ENCODE results near the gene NIM1K.
"Not testable (repeated sequence)": the region's sequence is repeated elsewhere in the genome, so short reads cannot be mapped to it uniquely, and the experiment has no call there.

NIM1K gene

DNA sequence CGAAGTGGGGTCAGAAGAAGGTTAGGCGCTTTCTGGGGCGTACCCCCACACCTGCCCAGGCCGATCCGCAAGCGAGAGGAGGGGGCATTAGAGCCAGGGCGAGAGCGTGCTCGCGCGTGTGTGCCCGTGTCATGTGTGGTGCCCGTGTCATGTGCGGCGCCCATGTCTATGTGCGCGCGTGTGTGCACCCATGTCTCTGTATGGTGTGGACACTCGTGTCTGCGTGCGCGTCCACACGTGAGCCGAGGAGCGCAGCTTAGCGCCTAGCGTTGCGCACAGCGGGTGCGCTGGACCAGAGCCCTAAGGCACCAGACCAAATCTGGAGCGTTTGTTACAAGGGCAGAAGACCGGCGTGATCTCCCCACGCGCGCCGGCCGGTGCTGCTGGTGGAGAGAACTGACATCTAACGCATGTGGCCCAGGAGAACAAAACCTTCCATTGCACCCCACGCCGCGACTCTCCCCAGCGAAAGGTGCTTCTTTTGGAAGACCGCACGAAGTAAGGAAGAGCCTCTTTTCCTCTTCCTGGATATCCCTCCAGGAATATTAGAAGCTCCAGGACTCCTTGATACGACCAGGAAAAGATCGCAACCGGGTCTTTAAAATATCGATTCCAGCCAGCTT is 644 bp downstream of the NIM1K start:
- DNase-seq, result peak; percentile 22

DNA sequence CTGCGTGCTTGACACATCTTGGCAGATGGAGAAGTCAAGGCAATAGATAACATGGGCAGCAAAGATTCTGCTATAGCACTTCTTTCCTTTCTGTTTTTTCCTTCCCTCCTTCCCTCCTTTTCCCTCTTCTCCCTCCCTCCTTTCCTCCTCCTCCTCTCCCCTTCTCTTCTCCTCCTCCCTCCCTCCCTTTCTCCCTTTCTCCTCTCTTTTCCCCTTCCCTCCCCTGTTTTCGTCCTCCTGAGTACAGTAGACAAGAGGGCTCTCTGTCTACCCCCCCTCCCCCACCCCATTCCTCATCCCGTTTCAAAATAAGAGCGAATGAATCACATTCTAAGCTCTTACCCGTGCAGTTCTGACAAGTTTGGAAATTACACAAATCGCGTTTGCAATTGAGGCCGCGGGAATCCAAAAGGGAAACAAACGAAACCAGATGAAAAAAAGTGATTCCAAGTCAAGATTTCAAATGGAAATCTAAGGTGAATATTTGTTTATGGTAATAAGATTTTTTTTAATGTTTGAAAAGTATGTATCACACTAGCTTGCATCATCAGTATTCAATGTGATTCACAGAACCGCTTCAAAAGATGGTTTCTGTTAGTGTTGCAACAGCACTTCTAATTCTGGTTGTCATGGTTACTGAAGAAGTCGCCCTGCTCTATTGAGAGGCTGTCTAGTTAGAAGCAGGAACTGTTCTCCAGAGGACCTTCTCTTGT is 1.3 kb downstream of the NIM1K start:
- DNase-seq, result peak; percentile 27

DNA sequence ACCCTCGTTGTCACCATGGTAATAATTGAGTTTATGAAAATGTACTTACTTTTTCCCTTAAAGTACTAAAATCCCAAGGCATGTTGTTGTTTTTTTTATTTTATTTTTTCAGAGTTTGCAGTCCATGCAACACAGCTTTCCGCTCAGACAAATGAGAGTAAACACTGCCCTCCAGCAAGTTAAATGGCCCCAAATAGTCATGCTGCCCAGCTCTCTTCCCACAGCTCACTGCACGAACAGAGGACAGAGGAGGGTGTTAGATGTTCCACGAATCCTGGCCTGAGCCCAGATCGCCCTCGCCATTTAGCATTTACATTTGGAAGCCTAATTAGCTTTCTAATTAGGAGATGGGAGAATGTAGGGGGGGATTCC is 1.9 kb downstream of the NIM1K start:
- DNase-seq, result peak; percentile 27

DNA sequence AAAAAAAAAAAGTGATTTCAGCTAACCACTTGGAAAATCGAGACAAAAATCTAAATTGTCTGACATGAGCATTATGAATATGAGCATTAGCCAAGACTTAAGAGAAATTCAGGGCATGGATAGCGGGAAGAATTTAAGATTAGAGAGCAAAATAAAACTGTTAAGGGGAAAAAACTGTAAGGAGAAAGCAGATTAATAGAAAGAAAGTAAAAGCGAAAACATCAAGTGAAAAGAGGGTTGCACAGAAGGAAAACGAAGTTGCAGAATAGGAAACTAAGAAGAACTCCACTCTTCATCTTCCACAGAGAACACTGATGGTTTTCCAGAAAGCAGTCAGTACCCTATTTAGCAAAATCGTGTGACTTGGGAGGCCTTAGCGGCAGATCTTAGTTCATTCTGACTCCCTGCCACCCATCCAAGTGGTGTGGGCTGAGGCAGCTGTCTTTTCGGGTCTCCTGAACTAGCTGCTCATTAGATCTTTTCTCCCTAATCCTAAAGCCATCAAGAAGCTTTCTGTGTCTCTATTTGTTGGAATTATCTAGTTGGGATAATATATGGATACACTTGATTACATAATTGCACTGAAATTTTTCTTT is 3.7 kb downstream of the NIM1K start:
- no peak for DNase-seq

DNA sequence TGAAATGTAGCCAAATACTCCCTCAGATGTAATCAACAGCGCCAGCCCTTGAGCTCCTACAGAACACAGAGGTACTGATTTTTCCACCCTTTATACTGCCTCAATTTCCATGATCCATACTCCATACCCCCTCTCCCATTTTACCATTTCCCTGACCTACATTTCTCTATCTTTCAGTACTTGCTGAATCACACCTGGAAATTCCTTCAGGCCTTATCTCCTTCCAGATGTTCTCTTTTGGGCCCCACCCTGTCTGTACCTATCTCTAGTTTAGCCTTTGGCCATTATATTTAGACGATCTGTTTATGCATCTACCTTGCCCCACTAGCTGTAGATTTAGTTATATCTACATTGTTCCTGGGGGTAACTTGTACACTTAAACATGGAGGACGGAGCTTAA is 5.5 kb downstream of the NIM1K start:
- DNase-seq, result no peak

DNA sequence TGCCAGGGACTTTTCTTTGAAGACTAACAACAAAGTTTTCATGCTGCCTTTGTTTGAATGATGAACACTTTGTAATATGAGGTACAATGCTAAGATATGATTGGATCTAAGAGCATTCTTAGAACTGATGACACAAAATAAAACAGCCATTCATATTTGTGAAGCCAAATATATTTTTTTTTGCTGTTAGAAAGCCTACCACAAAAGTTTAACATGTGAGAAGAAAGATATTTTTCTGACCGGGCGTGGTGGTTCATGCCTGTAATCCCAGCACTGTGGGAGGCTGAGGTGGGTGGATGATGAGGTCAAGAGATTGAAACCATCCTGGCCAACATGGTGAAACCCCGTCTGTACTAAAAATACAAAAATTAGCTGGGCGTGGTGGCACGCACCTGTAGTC is 9.4 kb downstream of the NIM1K start:
- DNase-seq, result not testable (repeated sequence)

DNA sequence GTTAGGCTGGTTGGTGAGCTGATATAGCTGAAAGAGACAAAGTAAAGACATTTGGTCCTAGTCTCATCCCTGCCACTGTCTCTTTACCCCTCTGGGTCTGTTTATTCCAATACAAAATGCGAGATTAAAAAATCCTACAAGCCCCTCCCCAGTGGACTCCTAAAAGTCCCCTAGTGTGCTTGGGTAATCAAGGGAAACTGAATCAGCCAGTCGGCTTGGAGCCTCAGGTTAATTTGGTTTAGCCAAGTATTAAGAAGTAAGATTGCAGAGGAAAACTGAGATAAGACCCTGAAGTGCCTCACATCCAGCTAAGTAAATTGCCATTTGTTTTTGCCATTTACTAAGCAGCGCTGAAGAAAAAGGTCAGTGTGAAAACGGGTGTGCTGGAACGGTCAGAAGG is 10.4 kb downstream of the NIM1K start:
- DNase-seq, result no peak

DNA sequence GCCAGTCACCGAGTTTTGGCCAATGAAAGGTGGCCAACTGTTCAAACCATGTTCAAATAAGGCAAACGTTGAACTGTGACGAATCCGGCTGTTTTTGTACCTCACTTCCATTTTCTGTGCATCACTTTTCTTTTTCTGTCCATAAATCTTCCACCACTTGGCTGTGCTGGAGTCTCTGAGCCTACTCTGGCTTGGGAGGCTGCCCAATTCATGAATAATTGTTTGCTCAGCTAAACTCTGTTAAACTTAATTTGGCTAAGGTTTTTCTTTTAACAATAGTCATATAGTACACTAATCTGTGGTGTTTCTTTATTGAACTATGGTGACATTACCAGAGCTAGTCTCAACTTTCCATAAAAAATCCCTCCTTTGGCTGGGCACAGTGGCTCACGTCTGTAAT is 11.3 kb downstream of the NIM1K start:
- DNase-seq, result no peak

DNA sequence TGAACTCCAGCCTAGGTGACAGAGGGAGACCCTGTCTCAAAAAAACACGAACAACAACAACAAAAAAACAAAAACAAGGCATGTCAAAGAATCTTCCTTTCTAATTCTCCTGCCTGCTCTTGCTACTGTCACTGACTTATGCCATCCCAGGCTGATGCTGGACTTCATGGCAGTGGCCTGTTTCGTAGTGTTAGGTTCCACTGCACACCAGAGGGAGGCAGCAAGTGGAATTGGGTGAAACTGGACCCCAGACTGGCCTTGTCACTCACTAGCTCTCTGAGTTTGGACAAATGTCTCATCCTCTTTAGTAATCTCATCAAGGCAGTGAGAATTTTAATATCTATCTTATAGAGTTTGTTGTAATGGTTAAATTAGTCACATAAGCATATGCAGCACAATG is 12.9 kb downstream of the NIM1K start:
- no peak for DNase-seq

DNA sequence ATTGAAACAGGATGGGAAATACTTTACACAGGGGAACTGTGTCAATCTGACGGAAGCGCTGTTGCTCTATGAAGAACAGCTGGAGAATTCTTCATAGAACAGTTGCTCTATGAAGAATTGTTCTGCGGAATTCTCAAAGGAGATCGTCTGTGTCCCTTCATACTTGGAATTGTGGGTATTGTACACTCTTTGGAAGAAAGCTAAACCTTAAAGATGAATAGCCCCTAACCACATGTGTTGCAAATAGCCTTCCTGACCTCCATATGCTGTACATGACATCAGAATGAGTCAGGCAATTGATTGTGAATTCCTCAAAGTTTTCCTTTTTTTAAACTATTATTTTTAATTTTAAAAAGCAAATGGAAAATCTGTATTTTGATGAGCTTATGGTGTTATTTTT is 15.6 kb downstream of the NIM1K start:
- DNase-seq, result no peak

DNA sequence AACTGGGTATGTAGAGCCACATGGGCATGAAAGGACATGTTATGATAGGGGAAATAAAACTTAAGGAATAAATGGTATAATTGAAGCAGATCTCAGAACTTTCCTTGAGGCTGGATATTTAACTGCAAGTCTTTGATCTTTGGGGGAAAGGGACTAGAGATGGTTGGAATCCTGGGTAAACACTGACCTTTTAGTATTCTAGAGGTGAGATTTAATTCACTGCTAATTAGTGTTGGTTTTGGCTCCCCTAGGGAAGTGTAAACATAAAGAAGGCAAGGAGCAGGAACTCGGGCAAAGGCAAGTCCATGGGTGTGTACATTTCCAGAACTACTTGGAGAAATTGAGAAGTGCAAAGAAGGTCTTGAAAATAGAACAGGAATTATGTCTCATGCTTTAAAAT is 16.6 kb downstream of the NIM1K start:
- DNase-seq, result peak; percentile 48

DNA sequence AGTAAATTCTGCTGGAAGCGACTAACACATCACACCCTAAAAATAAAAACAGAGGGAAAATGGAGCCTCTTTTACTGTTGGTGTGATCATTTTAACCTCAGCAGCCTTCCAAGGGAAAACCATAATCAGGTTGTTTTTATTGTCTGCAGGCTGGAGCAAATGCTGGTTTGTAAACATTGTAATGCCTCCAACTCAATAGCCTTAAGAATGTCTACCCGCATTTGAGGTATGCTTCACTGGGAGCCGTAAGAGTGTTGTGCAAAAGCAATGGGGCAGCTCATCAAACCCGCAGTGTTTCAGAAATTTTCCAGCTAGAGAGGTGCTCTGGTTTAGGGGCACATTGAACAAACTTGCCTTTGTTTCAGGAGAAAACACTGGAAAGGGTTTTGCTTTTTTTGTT is 17.0 kb downstream of the NIM1K start:
- DNase-seq, result no peak

DNA sequence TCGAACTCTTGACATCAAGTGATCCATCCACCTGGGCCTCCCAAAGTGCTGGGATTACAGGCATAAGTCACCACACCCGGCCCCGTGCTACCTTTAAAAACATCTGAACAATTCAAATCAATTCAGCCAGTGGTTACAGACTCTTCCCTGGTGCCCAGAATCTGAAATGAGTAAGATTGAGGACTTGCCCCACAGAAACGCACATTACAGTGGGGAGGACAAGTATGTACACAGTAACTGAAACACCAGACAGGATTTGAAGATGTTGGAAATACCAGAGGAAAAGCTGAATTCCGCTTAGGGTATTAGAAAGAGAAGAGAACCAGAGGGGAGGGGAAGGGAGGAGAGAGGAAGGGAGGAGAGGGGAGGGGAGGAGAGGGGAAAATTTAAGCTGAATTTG is 17.8 kb downstream of the NIM1K start:
- DNase-seq, result no peak

DNA sequence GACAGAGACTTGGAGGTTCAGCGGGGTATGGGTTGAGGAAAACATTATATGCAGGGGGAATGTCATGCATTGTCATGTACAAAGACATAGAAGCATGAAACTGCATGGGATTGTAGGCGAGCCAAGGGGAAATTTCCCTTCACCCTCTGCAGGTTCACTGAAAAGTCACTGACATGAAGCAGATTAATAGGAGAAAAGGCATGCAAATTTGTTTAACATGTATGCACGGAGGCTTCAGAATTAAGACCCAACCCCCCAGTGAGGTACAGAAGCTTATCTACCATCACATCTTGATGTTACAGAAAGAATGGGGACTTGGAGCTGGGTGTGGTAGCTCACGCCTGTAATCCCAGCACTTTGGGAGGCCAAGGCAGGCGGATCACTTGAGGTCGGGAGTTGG is 18.5 kb downstream of the NIM1K start:
- DNase-seq, result no peak

DNA sequence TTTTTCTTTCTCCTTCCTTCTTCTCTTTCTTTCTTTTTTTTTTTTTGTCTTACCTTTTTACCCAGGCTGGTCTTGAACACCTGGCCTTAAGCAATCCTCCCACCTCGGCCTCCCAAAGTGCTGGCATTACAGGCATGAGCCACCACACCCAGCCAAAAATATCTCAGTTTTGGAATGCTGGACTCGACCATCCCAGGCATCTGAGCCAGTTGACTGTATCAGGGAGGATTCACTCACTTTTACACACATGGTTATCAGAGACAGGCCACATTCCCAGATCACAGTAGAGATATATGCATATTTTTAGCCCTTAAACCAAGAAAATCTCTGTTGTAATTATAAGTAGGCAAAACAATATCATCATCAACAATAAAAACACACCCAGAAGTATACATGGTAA is 21.9 kb downstream of the NIM1K start:
- DNase-seq, result no peak

DNA sequence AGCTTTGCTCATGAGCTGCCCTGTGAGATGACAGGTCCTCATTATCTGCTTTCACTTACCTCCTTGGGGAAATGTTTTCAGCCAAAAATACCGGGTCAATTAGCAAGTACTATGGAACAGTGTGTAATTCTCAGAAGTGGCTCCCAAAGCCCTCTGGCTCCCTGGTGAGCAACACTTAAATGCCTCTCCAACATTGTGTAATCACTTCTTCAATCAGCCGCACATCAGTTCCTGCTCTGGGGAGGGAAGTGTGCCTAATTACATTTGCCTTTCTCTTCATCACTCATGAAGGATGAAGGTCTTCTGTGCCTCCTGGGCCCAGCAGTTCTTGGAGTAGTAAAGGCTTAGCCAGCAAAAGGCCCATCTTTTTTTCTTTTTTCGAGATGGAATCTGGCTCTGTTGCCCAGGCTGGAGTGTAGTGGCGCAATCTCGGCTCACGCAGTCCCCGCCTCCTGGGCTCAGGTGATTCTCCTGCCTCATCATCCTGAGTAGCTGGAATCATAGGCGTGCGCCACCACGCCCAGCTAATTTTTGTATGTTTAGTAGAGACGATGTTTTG is 23.1 kb downstream of the NIM1K start:
- DNase-seq, result no peak

DNA sequence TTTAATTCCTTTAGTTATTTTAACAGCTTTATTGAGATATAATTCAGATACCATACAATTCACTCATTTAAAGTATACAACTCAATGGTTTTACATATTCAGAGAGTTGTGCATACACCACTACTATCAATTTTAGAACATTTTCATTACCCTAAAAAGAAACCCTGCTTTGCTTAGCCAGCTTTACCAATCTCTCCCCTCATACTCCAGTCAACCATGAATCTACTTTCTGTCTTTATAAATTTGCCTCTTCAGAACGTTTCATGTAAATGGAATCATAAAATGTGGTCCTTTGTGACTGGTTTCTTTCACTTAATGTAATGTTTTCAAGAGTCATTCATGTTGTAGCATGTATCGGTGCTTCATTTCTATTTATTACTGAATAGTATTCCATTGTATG is 24.9 kb downstream of the NIM1K start:
- no peak for DNase-seq

DNA sequence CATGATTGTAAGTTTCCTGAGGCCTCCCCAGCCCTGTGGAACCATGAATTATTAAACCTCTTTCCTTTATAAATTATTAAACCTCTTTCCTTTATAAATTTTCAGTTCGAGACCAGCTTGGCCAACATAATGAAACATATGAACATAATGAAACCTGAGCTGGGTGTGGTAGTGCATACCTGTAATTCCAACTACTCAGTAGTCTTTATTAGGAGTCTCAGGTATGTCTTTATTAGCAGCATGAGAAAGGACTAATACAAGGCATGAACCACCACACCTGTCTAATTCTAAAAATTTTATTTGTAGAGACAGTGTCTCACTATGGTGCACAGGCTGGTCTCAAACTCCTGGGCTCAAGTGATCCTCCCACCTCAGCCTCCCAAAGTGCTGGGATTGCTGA is 27.1 kb downstream of the NIM1K start:
- DNase-seq, result no peak

DNA sequence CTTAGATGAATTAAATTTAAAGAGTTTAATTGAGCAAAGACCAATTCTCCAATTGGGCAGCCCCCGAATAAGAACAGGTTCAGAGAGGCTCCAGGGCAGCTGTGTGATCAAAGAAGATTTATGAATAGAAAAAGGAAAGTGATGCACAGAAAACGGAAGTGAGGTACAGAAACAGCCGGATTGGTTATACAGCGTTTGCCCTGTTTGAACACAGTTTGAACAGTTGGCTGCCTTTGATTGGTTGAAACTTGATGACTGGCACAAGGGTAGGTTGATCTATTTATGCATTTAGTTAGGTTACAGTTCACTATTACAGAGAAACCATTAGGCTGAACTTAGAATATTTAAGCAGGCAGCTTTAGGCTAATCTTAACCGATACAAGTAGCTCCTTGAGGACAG is 29.5 kb downstream of the NIM1K start:
- DNase-seq, result no peak

DNA sequence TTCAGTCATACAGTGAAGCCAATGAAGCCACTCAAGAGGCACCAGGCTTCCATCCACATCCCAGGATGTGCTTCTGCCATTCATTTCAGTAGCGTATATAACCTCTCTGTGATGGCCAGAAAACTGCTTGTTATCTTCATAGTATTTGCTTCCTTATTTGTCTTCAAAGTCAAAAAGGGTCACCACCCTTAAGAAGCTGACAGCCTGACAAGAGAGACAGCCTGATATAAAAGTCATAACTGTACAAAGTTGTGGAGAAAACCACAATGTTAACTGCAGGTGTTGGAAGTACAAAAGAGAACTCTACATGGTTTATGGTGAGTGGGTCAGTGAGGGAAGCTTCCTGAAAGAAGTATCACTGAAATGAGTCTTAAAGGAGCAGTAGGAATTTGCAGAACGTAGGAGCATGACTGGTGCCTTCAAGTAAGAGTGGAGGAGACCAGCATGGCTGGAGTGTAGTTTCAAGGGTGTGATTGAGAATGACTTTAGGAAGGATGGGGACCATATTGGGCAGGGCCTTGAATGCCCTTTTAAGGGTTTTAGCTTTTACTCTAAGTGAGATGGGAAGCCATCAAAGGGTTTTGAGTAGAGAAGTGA is 33.7 kb downstream of the NIM1K start:
- no peak for DNase-seq

DNA sequence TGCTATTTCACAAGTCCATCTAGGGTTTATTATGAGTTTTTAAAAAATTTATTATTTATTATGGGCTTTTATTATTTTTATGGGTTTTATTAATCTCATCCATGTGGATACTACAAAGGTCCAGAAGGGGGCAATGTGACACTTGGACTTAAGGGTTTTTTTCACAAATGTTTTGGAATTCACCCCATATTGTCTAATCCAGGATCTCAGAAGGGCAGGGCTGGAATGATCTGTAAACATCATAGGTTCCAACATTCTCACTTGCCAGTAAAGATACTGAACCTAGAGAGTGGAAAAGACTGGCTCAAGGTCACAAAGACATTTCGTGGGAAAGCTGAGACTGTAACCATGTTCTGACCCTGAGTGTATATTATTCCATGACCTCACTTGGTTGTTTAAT is 35.6 kb downstream of the NIM1K start:
- peak; percentile 15 for DNase-seq

DNA sequence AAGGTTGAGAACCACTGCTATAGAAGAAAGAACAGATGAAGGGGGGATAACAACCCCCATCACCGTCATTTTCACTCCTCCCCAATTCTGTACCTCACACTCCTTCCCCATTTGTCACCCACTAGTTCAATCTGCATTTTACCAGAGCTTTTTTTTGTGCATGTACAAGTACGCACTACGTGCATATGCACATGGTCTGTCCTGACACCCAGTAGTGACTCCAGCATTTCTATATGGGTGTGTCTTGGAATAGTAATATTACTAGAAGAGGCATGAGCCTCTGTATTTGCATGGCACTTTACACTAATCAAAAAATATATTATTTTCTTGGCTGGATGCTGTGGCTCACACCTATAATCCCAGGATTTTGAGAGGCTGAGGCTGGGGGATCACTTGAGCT is 38.7 kb downstream of the NIM1K start:
- DNase-seq, result no peak

DNA sequence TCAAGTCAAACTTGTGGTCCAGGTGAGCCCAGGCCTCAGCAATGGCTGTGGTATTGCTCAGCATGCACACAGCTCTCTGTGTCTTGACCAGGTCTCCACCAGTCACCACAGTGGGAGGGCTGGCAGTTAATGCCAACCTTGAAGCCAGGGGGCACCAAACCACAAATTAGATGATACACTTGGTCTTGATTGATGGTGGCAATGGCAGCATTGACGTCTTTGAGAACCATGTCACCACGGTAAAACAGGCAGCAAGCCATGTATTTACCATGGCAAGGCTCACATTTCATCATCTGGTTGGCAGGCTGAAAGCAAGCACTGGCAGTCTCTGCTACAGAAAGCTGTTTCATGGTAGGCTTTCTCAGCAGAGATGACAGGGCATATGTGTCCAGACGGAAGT is 40.0 kb downstream of the NIM1K start:
- peak; percentile 26 for DNase-seq

All from NCI-H146 (cell line).